SW480 (cell line): ENCODE measurements around the gene SLC35D3.
A peak's percentile ranks its signal among the peaks of the same experiment; 100 is the strongest.
"Not testable (repeated sequence)": the region's sequence is repeated elsewhere in the genome, so short reads cannot be mapped to it uniquely, and the experiment has no call there.

ENCODE experiments used
- DNase-seq: peaks from one replicate; pipeline ENCODE4 v3.0.0-alpha.2; 2016; ENCODE audit warnings: low spot score

The SLC35D3 gene

DNA sequence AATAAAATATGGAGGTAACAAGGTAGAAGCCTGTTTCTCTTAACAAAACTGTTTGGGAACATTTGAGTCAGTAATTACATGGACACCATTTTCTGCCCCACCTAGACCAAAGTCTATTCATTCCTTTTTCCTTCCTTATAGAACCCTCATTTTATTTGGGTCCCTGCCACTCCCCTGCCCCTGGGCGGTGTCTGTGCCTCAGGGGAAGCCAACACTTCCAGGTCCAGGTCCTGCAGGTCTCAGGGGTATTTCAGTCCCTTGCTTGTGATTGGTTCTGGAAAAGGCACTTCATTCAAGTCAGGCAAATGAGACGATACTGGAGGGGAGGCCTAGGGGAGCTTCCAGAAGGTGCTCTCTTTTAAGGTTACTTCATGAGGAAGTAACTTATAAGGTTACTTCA lies 42.3 kb downstream of the SLC35D3 start:
- DNase-seq = no peak

DNA sequence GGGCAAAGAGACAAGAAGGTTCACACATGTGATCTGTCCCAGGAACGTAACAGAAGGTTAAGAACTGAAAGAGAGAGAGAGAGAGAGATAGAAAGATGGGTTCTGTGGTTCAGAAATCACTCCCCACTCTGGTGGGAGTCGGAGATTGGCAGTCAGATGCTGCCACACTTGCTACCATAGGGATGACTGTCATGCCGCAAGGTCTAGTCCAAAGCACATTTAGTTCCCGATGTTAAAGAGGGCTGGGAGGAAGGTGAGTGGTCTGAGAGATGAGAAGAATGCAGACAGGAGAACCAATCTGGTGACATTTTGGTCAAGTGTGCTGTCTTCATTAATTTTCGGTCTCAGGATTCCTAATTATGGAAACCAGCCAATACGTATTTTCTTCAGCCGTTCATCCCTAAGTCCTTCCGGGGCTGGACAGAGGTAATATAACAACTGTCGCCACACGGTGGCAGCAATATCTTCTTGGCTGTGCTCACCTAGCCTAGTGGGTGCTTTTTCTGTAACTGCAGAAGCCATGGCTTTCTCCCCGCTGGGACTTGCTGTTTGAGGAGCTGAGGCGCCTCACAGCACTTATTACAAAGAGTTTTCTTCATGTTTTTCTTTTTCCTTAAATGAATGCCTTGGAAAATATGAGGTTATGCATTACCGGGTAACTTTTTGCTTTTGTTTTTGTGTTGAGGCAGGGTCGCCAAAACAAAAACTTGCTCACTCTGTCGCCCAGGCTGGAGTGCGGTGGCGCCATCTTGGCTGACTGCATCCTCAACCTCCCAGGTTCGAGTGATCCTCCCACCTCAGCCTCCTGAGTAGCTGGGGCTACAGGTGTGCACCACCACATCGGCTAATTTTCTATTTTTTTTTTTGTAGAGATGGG lies 46.0 kb downstream of the SLC35D3 start:
- peak; percentile 69 for DNase-seq

DNA sequence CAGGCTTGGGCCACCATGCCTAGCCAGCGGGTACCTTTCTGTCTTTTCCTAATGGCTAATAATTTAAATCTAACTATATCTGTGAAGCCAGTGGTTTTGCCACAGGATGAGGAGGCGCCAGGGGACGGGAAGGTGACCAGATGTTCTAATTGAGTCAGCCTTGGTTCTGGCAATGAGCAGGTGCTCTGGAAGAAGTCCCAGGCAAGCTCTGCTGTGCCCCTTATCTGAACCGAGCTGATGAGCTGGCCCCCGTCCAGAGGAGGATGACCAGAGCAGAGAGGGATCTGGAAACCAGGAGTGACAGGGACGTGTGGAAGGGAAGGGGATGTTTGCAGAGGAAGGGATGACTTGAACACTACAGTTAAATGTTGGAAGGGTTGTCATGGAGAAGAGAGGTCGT lies 46.7 kb downstream of the SLC35D3 start:
- no peak for DNase-seq

DNA sequence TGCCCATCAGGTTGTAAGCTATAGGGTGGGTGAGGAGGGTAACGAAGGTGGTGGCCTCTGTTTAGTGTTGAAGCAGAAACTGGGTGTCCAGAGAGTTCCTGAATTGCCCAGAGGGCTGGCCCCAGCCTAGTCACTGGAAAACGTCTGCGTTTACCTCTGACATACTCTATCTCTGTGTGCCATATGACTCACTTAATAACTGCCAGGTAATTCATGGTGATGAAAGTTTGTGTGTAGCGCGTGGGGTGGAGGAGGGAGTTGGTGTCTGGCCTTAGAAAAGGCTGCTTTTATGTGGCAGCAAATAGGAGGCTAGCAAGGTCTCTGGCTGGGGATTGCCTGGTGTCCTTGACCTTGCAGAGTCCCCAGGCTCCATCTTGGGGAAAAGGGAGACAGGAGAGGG lies 47.3 kb downstream of the SLC35D3 start:
- no peak for DNase-seq

DNA sequence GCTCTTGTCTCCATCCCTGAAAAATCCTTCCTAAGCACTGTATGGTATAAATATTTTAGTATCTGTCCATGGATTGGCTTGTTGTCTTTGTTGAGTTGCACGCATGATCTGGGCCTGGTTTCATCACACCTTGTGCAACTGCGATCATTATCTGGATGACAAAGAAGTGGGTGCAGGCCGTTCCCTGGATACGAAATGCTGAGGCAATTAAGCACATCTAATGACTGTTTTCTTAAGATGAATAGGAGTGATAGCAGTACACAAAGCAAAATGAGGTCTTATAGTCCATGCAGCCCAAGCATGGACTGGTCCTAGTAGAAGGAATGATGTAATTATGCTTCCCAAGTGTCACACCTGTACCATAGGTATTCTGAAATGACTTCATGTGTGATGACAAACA lies 47.8 kb downstream of the SLC35D3 start:
- no peak for DNase-seq

DNA sequence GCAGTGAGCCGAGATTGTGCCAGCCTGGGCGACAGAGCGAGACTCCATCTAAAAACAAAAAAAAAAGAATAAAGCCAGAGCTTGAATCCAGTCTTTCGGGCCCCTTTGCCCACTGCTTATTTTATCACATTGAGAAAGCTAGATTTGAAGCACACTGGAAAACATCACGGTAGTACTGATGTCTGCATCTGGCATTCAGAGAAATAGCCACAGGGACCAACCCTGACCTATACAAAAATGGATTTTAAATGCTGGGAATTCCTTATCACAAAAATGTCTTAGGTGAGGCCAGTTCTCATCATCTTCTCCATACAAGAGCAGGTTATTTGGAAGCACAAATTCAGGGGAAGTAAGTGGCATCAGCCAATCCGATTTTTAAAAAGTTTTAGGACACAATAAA lies 49.5 kb downstream of the SLC35D3 start:
- DNase-seq = no peak

DNA sequence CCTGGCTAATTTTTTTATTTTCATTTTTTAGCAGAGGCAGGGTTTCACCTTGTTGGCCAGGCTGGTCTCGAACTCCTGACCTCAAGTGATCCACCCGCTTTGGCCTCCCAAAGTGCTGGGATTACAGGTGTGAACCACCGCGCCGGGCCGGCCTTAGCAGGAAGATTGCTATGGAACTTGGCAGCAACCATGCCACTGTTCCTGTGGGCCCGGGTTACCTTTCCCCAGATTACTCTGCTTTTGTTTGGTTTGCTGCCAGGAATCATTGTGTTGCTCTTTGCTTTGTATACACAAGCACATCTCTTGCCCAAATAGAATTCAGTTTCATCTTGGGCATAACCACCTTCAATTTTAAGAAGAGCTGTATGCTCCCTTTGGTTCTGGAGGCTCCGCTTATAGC lies 51.7 kb downstream of the SLC35D3 start:
- not testable (repeated sequence) for DNase-seq
